ENCODE measurements around the gene ZBTB25. TPM values are rescaled to one million over a fixed set of nuclear protein-coding genes. Genes with fewer than 3 reads are reported as not detected.

Gene ZBTB25
- total RNA-seq, 2 experiments from 2014 or later = 22.6 to 23.5 TPM

DNA sequence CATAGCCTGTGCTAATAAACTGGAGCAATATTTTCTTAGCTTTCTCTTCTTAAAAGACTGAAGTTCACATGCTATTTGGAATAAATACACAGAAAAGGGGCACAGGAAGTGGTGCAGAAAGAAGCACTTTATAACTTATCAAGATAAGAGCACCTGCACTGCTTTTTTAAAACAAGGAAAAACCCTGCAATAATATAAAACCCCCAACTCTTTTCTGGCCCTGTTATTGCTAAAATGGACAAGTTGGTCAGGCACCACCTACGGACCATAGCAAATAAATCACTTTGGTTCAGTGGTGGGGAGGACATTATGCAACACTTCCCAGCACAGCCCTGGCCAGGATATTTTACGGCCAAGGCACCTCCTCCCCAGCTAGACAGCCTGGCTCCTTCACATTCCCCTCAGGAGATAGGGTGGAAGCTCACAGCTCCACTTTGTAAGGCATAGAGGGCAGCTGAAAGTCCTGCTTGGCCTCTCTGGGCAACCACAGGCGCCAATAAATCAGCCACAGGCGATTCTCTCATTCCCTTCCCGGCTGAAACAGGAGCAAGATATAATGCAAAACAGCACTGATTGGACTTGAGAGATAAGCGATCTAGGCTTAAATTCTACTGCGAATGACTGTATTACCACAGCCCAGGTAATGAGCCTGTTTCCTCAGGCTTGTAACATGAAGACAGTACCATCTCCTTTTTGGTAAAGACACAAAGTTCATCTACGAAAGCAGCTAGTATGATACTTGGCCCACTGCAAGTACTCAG, 2.0 kb downstream of the ZBTB25 start:
- H3K27me3 Mint-ChIP-seq (ENCODE audit: low read depth) = no peaks in the 10 kb centered on the region
- peaks cover 47% of the 10 kb centered on the region for H3K4me1 Mint-ChIP-seq (ENCODE audit: low read depth)
- CTCF ChIA-PET = interaction anchor here (0.6 to 3.5 kb wide), 6 partner anchors 9 to 267 kb away, joined by 3 to 32 read pairs (median 5); partner anchors contain the start of gene HSPA2
- H3K36me3 Mint-ChIP-seq (ENCODE audit: low read depth) = peaks cover 20% of the 10 kb centered on the region
- intact Hi-C loops (cut with micrococcal nuclease) = loop anchor here (1.0 to 10.0 kb wide), 6 partner anchors 10 to 859 kb away; partner anchors contain the start of genes SGPP1 and SYNE2
- DNase-seq = peak; percentile 12
- peak overlapping the region; percentile 97 for H3K27ac Mint-ChIP-seq
- H3K9me3 Mint-ChIP-seq = no peaks in the 10 kb centered on the region
- peak overlapping the region; percentile 91 for H3K4me3 Mint-ChIP-seq

DNA sequence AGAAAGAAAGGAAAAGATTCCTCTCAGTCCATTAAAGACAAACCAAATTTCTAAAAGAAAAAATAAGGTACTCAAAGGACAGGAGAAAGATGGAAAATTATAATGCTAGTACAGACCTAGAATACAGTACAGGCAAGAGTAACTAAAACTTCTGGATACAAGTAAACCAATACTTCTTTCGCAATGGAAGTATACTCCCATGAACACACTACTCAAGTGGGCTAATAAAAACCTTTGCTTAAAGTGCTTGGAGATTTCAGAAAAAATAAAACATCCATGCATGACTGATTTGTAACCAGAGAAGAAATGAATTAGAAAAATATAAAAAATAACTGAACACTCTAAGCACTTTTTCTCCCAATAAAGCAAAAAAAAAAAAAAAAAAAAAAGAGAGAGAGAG, 3.5 kb downstream of the ZBTB25 start:
- peak overlapping the region; percentile 56 for H3K4me3 Mint-ChIP-seq
- CTCF ChIA-PET = interaction anchor here (2.1 to 3.5 kb wide), 2 partner anchors 11 to 20 kb away, joined by 8 to 32 read pairs; no protein-coding TSS in a partner anchor
- intact Hi-C loops (cut with micrococcal nuclease) = loop anchor here (2.0 to 10.0 kb wide), 3 partner anchors 15 to 775 kb away; partner anchors contain the start of gene SGPP1
- peak overlapping the region; percentile 97 for H3K27ac Mint-ChIP-seq
- H3K4me1 Mint-ChIP-seq (ENCODE audit: low read depth) = peaks cover 45% of the 10 kb centered on the region
- no peaks in the 10 kb centered on the region for H3K9me3 Mint-ChIP-seq
- no peak for DNase-seq
- H3K36me3 Mint-ChIP-seq (ENCODE audit: low read depth) = peaks cover 20% of the 10 kb centered on the region
- H3K27me3 Mint-ChIP-seq (ENCODE audit: low read depth) = no peaks in the 10 kb centered on the region

DNA sequence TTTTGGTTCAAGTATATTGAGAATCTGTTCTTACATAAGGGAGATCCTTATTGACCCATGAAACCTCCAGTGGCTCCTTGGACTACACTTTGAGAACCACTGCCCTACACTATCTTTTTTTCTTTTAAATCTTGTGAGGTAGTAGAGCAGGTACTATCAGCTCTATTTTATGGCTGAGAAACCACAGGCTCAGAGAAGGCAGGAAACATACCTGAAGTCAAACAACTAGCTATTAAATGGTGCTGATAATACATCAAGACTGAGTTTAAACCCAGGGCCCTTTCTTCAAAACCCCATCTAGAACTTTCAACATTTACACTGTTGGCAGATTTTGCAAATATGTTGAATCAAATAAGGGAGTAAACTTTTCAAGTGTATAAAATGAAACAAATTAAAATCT, 6.9 kb downstream of the ZBTB25 start:
- H3K27ac Mint-ChIP-seq = no peak overlapping the region
- intact Hi-C loops (cut with micrococcal nuclease) = no loop called here
- no peak for DNase-seq
- no peaks in the 10 kb centered on the region for H3K9me3 Mint-ChIP-seq
- CTCF ChIA-PET = interaction anchor here (0.5 to 2.3 kb wide), 11 partner anchors 13 to 511 kb away, joined by 3 to 11 read pairs (median 5); no protein-coding TSS in a partner anchor
- H3K36me3 Mint-ChIP-seq (ENCODE audit: low read depth) = peaks cover 23% of the 10 kb centered on the region
- peaks cover 66% of the 10 kb centered on the region for H3K4me1 Mint-ChIP-seq (ENCODE audit: low read depth)
- H3K27me3 Mint-ChIP-seq (ENCODE audit: low read depth) = no peaks in the 10 kb centered on the region
- H3K4me3 Mint-ChIP-seq = no peak overlapping the region

DNA sequence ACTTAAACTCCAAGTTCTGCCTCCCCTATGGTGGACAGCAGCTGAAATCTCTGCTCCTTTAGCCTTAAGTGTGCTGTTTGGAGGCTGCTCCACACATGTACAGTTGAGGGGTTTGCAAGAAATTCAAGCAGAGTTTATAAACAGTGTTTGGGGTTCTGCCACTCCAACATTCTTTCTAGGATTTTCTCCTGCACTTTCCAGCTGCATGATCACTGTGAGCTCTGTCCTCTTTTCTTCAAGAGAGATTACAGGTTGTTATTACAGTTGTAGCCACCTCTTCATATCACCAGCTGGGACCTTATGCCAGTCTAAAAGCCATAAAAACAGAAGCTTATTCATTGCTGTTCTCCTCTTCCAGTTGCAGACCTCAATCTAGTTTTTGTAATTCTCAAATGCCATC, 8.4 kb downstream of the ZBTB25 start:
- no peaks in the 10 kb centered on the region for H3K27me3 Mint-ChIP-seq (ENCODE audit: low read depth)
- no peaks in the 10 kb centered on the region for H3K9me3 Mint-ChIP-seq
- H3K36me3 Mint-ChIP-seq (ENCODE audit: low read depth) = peaks cover 32% of the 10 kb centered on the region
- intact Hi-C loops (cut with micrococcal nuclease) = no loop called here
- no peak overlapping the region for H3K4me3 Mint-ChIP-seq
- peaks cover 65% of the 10 kb centered on the region for H3K4me1 Mint-ChIP-seq (ENCODE audit: low read depth)
- DNase-seq = no peak
- CTCF ChIA-PET = interaction anchor here (0.7 kb wide), 1 partner anchor 66 kb away, joined by 3 read pairs; no protein-coding TSS in a partner anchor
- H3K27ac Mint-ChIP-seq = no peak overlapping the region

DNA sequence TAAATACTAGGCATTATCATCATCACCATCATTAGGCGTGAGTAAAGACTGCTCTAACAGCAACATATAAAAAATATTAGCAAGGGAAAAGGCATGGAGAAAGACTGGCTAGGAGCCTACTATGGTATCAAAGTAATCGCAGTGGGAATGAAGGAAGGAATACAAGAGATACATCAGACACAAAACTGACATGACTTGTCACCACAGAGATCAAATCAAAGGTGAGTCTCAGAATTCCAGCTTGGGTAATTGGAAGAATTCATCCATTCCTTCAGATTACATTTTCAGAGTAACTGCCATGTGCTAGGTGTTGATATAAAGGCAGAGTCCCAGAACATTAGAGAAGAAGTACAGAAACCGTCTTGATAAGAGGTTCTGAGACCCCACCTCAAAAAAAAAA, 10.2 kb downstream of the ZBTB25 start:
- no peaks in the 10 kb centered on the region for H3K9me3 Mint-ChIP-seq
- H3K27me3 Mint-ChIP-seq (ENCODE audit: low read depth) = no peaks in the 10 kb centered on the region
- no peak overlapping the region for H3K27ac Mint-ChIP-seq
- H3K4me1 Mint-ChIP-seq (ENCODE audit: low read depth) = peaks cover 50% of the 10 kb centered on the region
- peaks cover 28% of the 10 kb centered on the region for H3K36me3 Mint-ChIP-seq (ENCODE audit: low read depth)
- intact Hi-C loops (cut with micrococcal nuclease) = no loop called here
- no peak for DNase-seq
- H3K4me3 Mint-ChIP-seq = no peak overlapping the region
- CTCF ChIA-PET = interaction anchor here (0.6 to 1.0 kb wide), 5 partner anchors 14 to 344 kb away, joined by 3 to 6 read pairs (median 4); no protein-coding TSS in a partner anchor

DNA sequence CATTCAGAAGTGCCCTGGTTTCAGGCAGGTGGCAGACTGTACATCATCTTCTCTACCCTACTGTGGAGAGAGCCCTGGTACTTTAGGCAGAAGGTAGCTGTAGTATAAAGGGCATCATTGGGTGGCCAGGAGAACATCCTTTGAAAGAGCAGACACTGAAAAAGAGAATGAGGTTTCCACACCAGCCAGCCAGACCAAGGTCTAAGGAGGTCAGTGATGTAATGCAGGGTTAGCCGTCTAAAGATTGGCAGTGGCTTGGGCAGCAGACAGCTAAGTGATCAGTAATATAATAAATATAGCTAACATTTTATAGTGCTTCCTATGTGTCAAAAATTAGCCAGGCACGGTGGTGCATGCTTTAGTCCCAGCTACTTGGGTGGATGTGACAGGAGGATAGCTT, 12.0 kb downstream of the ZBTB25 start:
- H3K27me3 Mint-ChIP-seq (ENCODE audit: low read depth) = no peaks in the 10 kb centered on the region
- no peaks in the 10 kb centered on the region for H3K9me3 Mint-ChIP-seq
- intact Hi-C loops (cut with micrococcal nuclease) = no loop called here
- peaks cover 46% of the 10 kb centered on the region for H3K4me1 Mint-ChIP-seq (ENCODE audit: low read depth)
- no peak for DNase-seq
- H3K4me3 Mint-ChIP-seq = no peak overlapping the region
- peaks cover 37% of the 10 kb centered on the region for H3K36me3 Mint-ChIP-seq (ENCODE audit: low read depth)
- H3K27ac Mint-ChIP-seq = no peak overlapping the region
- CTCF ChIA-PET = interaction anchor here (0.5 to 2.2 kb wide), 3 partner anchors 12 to 36 kb away, joined by 4 to 5 read pairs (median 5); no protein-coding TSS in a partner anchor

DNA sequence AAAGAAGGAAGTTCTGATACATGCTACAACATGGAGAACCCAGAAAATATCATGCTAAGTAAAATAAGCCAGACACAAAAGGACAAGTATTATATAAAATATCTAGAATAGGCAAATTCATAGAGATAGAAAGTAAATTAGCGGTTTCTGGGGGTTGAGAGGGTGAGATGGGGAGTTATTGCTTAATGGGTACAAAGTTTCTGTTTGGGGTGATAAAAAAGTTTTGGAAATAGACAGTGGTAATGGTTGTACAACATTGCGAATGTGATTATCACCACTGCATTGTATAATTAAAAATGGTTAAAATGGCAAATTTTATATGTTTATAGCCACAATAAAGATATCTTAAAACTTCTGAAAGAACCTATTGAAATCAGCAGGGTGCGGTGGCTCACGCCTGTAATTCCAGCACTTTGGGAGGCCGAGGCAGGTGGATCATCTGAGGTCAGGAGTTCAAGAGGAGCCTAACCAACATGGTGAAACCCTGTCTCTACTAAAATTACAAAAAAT, 15.0 kb downstream of the ZBTB25 start:
- no peaks in the 10 kb centered on the region for H3K27me3 Mint-ChIP-seq (ENCODE audit: low read depth)
- CTCF ChIA-PET = interaction anchor here (0.6 kb wide), 1 partner anchor 59 kb away, joined by 3 read pairs; no protein-coding TSS in a partner anchor
- intact Hi-C loops (cut with micrococcal nuclease) = no loop called here

DNA sequence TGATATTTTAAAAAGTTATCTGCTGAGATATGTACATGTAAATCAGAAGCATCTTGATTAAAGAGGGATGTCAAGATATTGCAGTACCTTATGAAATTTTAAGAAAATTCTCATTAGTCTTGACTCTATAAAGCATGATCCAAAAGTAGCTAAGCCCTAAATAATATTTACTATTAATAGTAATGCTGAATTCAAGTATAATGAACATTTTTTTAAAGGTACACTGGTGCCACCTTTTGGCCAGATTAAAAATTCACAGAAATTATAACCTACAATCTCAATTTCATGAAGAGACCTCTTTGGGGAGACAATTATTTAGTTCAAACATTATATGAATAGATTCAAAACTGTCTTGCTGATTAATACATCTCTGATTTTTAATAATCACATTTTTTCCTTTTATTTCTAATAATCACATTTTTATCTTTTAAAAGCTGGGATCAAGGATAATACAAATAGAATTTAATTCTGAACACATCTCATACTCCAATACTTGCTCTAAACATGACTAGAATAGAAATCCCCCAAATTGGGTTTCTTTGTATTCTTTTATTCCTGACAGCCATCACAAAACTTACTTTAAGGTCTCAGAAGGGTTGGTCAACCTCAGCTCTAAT, 24.9 kb downstream of the ZBTB25 start:
- no peak overlapping the region for H3K27ac Mint-ChIP-seq
- DNase-seq = no peak
- H3K4me1 Mint-ChIP-seq (ENCODE audit: low read depth) = peaks cover 21% of the 10 kb centered on the region

More for the DNA sequence above, 15.0 kb downstream of the ZBTB25 start:
- Mint-ChIP-seq H3K36me3 (ENCODE audit: low read depth) (peaks cover 38% of the 10 kb centered on the region), H3K4me3 (no peak overlapping the region), H3K4me1 (ENCODE audit: low read depth) (peaks cover 34% of the 10 kb centered on the region), H3K9me3 (no peaks in the 10 kb centered on the region), H3K27ac (no peak overlapping the region)
- DNase-seq = no peak

DNA sequence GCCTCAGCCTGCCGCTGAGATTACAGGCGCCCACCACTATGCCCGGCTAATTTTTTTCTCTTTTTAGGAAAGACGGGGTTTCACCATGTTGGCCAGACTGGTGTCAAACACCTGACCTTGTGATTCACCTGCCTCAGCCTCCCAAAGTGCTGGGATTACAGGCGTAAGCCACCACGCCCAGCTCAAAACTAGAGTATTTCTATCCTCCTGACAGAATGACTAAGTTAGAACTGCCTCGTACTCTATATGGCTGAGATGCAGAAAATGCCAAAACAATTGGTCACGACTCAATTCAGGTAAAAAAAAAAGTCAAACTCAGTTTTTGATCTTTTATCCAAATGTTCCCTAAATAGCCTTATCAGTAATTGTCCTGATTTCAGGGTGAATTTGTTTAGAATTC, 27.2 kb downstream of the ZBTB25 start:
- no peak for DNase-seq
- H3K27me3 Mint-ChIP-seq (ENCODE audit: low read depth) = no peaks in the 10 kb centered on the region
- CTCF ChIA-PET = interaction anchor here (0.8 to 5.0 kb wide), 4 partner anchors 20 to 46 kb away, joined by 3 to 22 read pairs (median 4); no protein-coding TSS in a partner anchor
- H3K4me1 Mint-ChIP-seq (ENCODE audit: low read depth) = peaks cover 19% of the 10 kb centered on the region
- H3K4me3 Mint-ChIP-seq = no peak overlapping the region
- H3K9me3 Mint-ChIP-seq = no peaks in the 10 kb centered on the region
- intact Hi-C loops (cut with micrococcal nuclease) = no loop called here
- H3K36me3 Mint-ChIP-seq (ENCODE audit: low read depth) = no peaks in the 10 kb centered on the region
- no peak overlapping the region for H3K27ac Mint-ChIP-seq

More for the DNA sequence above, 24.9 kb downstream of the ZBTB25 start:
- Mint-ChIP-seq H3K36me3 (ENCODE audit: low read depth) (peaks cover 2% of the 10 kb centered on the region), H3K9me3 (no peaks in the 10 kb centered on the region), H3K27me3 (ENCODE audit: low read depth) (no peaks in the 10 kb centered on the region), H3K4me3 (no peak overlapping the region)
- intact Hi-C loops (cut with micrococcal nuclease) = loop anchor here (1.0 kb wide), 2 partner anchors 48 to 134 kb away; no protein-coding TSS in a partner anchor
- CTCF ChIA-PET = interaction anchor here (0.5 to 5.0 kb wide), 14 partner anchors 9 to 135 kb away, joined by 3 to 22 read pairs (median 4); no protein-coding TSS in a partner anchor

DNA sequence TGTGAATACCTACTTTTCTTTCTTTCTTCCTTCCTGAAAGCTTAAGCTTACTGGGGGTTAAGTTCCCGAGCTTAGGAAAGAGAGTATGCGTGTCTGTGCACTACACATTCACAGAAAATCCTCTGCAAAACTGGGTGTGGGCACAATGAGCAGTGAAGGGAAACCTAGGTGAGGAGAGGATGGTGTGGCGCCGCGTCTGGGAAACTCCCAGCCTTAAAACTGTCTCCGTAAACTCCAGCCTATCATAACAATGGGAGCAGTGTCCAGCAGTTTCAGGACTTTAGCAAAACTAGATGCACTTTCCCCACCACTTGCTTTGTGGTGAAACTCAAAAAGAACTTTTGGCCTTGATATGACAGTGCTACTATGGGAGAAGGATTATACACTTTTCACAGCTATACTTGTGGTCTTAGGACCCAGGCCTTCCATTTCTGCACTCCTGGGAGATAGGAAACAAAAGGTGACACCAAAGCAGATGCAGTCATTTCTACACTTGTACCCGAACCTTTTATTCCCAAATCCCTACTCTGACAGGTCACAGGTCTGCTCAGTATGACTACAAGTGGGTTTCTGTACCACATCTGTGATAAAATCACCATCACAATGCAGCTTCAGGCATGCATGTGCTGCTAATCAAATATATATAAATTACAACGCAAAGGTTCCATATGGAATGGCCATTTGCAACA, 27.9 kb downstream of the ZBTB25 start:
- Mint-ChIP-seq H3K36me3 (ENCODE audit: low read depth) (no peaks in the 10 kb centered on the region), H3K4me1 (ENCODE audit: low read depth) (peaks cover 19% of the 10 kb centered on the region), H3K4me3 (no peak overlapping the region), H3K27me3 (ENCODE audit: low read depth) (no peaks in the 10 kb centered on the region), H3K27ac (no peak overlapping the region), H3K9me3 (no peaks in the 10 kb centered on the region)
- DNase-seq = no peak
- CTCF ChIA-PET = interaction anchor here (0.6 to 1.2 kb wide), 5 partner anchors 10 to 136 kb away, joined by 3 to 5 read pairs (median 4); no protein-coding TSS in a partner anchor
- intact Hi-C loops (cut with micrococcal nuclease) = no loop called here

DNA sequence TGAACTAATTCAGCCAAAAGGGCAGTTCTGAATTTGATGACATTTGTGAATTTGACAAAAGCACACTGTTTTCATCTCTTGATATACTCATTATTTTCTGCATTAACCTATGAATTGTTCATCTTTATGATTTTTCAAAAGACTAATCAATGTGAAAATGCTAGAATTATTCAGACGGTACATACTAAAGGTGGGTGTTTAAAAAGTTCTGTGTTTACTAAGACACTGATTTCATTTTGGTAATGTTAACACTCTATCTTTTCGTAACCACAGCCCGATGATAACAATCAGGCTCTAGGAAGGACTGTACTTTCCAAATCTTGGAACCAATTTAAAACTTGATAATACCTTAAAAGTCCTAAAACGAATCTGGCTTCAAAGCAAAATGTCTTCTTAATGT, 28.9 kb downstream of the ZBTB25 start:
- Mint-ChIP-seq H3K27ac (no peak overlapping the region), H3K4me1 (ENCODE audit: low read depth) (peaks cover 19% of the 10 kb centered on the region), H3K4me3 (no peak overlapping the region), H3K9me3 (no peaks in the 10 kb centered on the region), H3K36me3 (ENCODE audit: low read depth) (peaks cover under 1% of the 10 kb centered on the region), H3K27me3 (ENCODE audit: low read depth) (no peaks in the 10 kb centered on the region)
- CTCF ChIA-PET = interaction anchor here (0.6 to 2.7 kb wide), 3 partner anchors 9 to 135 kb away, joined by 3 to 8 read pairs (median 5); no protein-coding TSS in a partner anchor
- intact Hi-C loops (cut with micrococcal nuclease) = no loop called here
- no peak for DNase-seq

Data from activated naive CD4-positive, alpha-beta T cell treated with anti-CD3 and anti-CD28 coated beads for 36 hours (primary cell).